ENCODE data around the gene PSMD13.
"Not testable (repeated sequence)": the region's sequence is repeated elsewhere in the genome, so short reads cannot be mapped to it uniquely, and the experiment has no call there.

PSMD13 gene

GRCh38 chr11:217704-218103 is 19.1 kb upstream of the PSMD13 start:
- no peak for DNase-seq (ENCODE audit: low read depth, low spot score)

GRCh38 chr11:218815-219593 is 17.8 kb upstream of the PSMD13 start:
- DNase-seq (ENCODE audit: low read depth, low spot score), result no peak

GRCh38 chr11:220641-221215 is 16.0 kb upstream of the PSMD13 start:
- DNase-seq (ENCODE audit: low read depth, low spot score), result not testable (repeated sequence)

- DNase-seq (ENCODE audit: low read depth, low spot score), result no peak
These were observed 15.2 kb upstream of the PSMD13 start for GRCh38 chr11:221539-221938.

- DNase-seq (ENCODE audit: low read depth, low spot score), result no peak
These were observed 14.6 kb upstream of the PSMD13 start for GRCh38 chr11:221998-222789.

GRCh38 chr11:223026-223789 is 13.6 kb upstream of the PSMD13 start:
- no peak for DNase-seq (ENCODE audit: low read depth, low spot score)

GRCh38 chr11:223884-224283 is 12.9 kb upstream of the PSMD13 start:
- no peak for DNase-seq (ENCODE audit: low read depth, low spot score)

GRCh38 chr11:224424-224823 is 12.4 kb upstream of the PSMD13 start:
- DNase-seq (ENCODE audit: low read depth, low spot score), result no peak

GRCh38 chr11:225734-226453 is 10.9 kb upstream of the PSMD13 start:
- no peak for DNase-seq (ENCODE audit: low read depth, low spot score)

GRCh38 chr11:227824-228379 is 8.9 kb upstream of the PSMD13 start:
- no peak for DNase-seq (ENCODE audit: low read depth, low spot score)

- DNase-seq (ENCODE audit: low read depth, low spot score), result no peak
These were observed 6.3 kb upstream of the PSMD13 start for GRCh38 chr11:230431-230830.

- DNase-seq (ENCODE audit: low read depth, low spot score), result peak; percentile 32
These were observed 3.8 kb upstream of the PSMD13 start for GRCh38 chr11:232783-233565.

GRCh38 chr11:235180-235579 is 1.6 kb upstream of the PSMD13 start:
- no peak for DNase-seq (ENCODE audit: low read depth, low spot score)

- no peak for DNase-seq (ENCODE audit: low read depth, low spot score)
These were observed 1.2 kb upstream of the PSMD13 start for GRCh38 chr11:235609-235996.

- peak; percentile 80 for DNase-seq (ENCODE audit: low read depth, low spot score)
These were observed 591 bp upstream of the PSMD13 start, which contains the start of gene SIRT3 for GRCh38 chr11:235997-236773. Gene SIRT3, minus strand, starts transcription at chr11:236342. Its CDS starts 14 bp downstream, at chr11:236328.

- DNase-seq (ENCODE audit: low read depth, low spot score), result not testable (repeated sequence)
These were observed 1.6 kb downstream of the PSMD13 start for GRCh38 chr11:238346-238745.

- no peak for DNase-seq (ENCODE audit: low read depth, low spot score)
These were observed 3.5 kb downstream of the PSMD13 start for GRCh38 chr11:240315-240714.

- DNase-seq (ENCODE audit: low read depth, low spot score), result no peak
These were observed 4.9 kb downstream of the PSMD13 start for GRCh38 chr11:241634-242033.

- no peak for DNase-seq (ENCODE audit: low read depth, low spot score)
These were observed 7.6 kb downstream of the PSMD13 start for GRCh38 chr11:244376-244775.

Measured in ELF-1 (cell line).